LNCaP clone FGC (cell line): ENCODE data around the gene WASHC3.

Source experiments
- DNase-seq: peaks from one replicate; pipeline ENCODE4 v3.0.0-alpha.2; 2011; ENCODE audit warnings: low read depth
- H3K4me3 ChIP-seq: 2 replicates; pipeline ENCODE4 v1.5.1; 2011; ENCODE audit warnings: mild to moderate bottlenecking, low read depth, low read length, control low read depth
- TF ChIP-seq, protein P1 (sequence below): IDR thresholded peaks from 2 replicates; pipeline ENCODE4 v1.5.1; 2012; ENCODE audit warnings: mild to moderate bottlenecking; ENCODE audit not compliant: control insufficient read depth, insufficient read depth; ENCODE audit errors: extremely low read depth

The WASHC3 gene

DNA sequence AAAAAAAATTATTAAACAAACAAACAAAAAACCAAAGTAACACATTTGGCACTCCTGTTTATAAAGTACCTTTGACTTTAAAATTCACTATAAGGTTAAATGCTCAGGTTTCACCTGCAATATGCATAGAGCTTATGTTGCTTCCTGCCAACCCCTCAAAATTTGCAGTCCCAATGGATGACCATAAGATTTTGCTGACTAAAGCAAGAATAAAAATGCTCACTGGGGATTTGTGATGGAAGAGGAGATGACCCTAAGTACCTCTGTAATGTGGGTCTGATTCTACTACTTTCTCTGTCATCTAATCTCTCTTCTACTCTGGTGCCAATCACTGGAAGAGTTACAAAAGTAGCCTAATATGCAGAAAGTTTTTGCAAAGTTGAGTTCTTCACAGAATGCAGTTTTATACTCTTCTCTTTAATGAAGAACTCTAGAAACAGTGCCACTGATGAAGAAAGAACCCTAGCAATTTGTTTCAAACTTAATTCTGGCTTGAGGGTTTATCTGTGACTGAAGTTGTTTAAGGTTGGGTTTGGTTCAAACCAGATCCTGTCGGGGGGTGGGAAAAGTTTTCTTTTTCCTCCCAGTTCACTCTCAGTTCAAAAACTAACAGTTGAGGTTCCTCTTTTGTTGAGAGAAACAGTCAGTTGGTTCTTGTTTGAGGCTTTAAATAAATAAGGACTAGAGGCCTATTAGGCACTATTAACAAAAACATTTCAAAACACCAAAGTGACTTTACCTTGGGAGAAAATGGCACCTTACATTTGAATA is 10.9 kb downstream of the WASHC3 start:
- TF ChIP-seq, protein P1, sequence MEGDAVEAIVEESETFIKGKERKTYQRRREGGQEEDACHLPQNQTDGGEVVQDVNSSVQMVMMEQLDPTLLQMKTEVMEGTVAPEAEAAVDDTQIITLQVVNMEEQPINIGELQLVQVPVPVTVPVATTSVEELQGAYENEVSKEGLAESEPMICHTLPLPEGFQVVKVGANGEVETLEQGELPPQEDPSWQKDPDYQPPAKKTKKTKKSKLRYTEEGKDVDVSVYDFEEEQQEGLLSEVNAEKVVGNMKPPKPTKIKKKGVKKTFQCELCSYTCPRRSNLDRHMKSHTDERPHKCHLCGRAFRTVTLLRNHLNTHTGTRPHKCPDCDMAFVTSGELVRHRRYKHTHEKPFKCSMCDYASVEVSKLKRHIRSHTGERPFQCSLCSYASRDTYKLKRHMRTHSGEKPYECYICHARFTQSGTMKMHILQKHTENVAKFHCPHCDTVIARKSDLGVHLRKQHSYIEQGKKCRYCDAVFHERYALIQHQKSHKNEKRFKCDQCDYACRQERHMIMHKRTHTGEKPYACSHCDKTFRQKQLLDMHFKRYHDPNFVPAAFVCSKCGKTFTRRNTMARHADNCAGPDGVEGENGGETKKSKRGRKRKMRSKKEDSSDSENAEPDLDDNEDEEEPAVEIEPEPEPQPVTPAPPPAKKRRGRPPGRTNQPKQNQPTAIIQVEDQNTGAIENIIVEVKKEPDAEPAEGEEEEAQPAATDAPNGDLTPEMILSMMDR, result no peak
- no peak overlapping the region for H3K4me3 ChIP-seq
- DNase-seq, result no peak

DNA sequence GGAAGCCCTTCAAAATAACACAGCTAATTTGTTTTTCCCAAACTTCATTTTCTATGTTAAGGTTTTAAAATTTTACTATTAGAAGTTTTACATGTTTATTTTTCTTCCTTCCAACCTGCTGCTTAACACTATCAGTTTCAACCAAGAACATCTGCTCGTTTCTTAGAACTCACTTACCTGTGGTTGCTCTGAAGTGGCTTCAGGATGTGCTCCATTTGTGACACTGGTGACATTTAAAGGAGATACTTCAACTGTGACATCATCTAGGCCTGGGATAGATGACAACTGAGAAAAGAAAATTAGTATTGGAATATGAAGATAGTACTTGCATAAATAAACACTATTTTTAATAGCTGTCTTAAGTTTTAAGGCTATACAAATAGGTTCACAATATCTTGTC is 17.9 kb downstream of the WASHC3 start:
- H3K4me3 ChIP-seq, result no peak overlapping the region
- TF ChIP-seq, protein P1, result no peak
- no peak for DNase-seq

DNA sequence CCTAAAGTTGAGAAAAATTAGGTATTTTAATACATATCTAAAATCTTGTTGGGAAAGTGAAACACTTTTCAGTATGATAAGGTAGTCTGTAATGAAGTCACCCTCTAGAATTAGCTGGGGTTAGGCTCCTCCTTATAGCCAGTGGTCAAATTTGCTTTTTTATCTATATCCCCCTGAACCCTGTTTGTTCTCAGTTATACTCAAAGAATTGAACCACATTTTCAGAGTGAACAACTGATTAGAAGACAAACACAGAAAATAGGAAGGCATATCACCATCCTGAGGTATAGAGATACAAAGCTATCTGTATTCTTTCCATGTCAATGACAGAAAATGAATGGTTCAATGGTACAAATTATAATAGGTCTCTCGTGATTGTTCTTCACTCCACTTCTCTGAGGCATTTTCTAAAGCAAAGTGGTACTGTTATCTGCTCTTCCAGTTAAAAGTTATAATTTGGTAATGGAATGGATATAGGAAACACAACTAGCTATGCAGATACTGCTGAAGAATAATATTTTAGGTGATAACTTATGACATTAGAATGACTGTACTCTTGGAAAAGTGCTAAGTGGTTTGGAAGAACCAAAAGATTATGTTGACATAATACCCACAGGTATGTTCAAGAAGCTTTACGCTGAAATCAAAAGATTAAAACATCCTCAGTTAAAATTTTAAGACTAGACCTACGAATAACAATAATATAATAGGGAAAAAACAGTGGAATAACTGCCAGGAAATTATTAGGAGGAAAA is 27.6 kb downstream of the WASHC3 start:
- TF ChIP-seq, protein P1, result no peak
- no peak overlapping the region for H3K4me3 ChIP-seq
- no peak for DNase-seq

DNA sequence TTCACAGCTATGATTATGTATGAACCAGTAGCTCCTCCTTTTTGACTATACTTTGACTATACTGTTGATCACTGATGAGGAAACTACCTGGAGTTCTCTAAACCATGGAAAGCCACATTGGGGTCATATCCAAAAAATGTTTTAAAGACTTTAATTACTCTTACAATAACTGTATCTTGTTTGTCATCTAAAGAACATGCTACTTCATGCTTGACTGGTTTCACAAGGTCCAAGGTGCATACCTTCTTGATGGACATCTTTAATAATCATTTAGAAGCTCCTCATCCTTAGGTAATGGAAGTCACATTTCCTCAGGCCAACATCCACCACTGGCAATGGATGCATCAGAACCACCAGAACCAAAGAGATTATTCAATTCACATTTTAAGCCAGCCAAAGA is 29.9 kb downstream of the WASHC3 start:
- TF ChIP-seq, protein P1, result no peak
- H3K4me3 ChIP-seq, result no peak overlapping the region
- DNase-seq, result peak; percentile 91

DNA sequence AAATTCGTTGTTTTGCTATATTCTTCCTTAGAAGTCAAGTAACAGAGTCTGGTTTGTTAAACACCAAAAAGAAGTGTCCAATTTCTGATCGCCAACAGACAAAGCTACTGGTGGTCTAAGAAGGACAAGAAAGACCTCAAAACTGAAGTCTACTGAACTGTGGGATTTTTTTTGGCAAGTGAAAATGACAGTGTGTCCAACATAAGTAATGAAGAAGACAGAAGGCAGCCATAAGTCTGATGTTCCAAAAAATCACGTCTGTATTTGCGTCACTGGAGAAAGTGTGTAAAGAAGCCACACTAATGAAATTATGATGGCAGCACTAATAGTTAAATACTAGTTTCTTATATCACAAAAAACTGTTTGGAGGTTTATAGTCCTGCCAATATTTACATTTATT is 32.6 kb downstream of the WASHC3 start:
- no peak overlapping the region for H3K4me3 ChIP-seq
- TF ChIP-seq, protein P1, result no peak
- DNase-seq, result no peak

DNA sequence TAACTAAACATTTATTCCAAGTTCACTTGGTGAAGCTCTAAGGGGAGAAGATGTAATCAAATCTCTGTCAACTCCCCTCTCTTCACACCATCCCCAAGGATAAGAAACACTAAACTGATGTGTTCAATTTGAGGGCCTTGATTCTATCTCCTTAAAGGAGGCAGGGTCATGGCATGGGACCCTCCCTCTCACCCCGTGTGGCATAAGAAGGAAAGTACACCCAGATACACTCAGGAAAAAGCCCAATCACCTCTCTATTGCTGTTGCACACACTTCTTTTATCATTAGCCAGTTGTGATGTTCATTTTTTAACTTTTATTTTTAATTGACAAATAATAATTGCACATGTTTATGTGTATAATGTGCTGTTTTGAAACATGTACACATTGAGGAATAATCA is 35.1 kb downstream of the WASHC3 start:
- no peak for DNase-seq
- no peak overlapping the region for H3K4me3 ChIP-seq
- TF ChIP-seq, protein P1, result no peak

DNA sequence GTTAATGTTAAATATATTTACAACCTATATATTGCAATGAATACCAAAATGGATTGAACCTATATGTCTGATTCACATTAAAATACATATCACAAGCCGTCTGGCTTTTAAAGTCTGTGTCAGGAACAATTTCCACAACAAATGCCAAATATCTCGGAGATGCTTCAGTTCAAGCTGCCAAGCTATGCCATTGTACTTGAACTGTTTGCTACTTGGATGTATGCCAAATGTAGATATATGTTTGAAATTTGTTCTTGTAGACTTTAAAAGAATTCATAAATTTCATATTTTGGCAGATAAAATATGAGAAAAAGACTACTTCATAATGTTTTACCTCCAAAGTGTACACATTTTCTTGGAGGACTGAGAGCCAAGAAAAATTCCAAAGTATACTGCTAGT is 37.0 kb downstream of the WASHC3 start:
- TF ChIP-seq, protein P1, result no peak
- no peak overlapping the region for H3K4me3 ChIP-seq
- no peak for DNase-seq
